Activated naive CD4-positive, alpha-beta T cell treated with anti-CD3 and anti-CD28 coated beads for 36 hours (primary cell): Measurements from ENCODE around the gene PAFAH1B1. TPM values are rescaled to one million over a fixed set of nuclear protein-coding genes. Genes with fewer than 3 reads are reported as not detected.

Experiments
- CTCF ChIA-PET: fragments of 350-600 bp; sonication (Branson Sonifier 250); formaldehyde crosslinking; loops from one replicate; lab custom pipeline; 2021; ENCODE audit warnings: antibody characterized with exemption; lab: Charles Lee
- DNase-seq: peaks from one replicate; pipeline ENCODE4 v3.0.0-alpha.2; 2020
- H3K27ac Mint-ChIP-seq: one replicate; pipeline ENCODE4 v1.8.0; 2021; ENCODE audit warnings: mild to moderate bottlenecking, mixed read lengths
- H3K27me3 Mint-ChIP-seq: one replicate; pipeline ENCODE4 v1.8.0; 2021; ENCODE audit warnings: low read depth, mixed read lengths
- H3K36me3 Mint-ChIP-seq: one replicate; pipeline ENCODE4 v1.8.0; 2021; ENCODE audit warnings: low read depth, mixed read lengths
- H3K4me1 Mint-ChIP-seq: one replicate; pipeline ENCODE4 v1.8.0; 2021; ENCODE audit warnings: low read depth, mixed read lengths
- H3K4me3 Mint-ChIP-seq: one replicate; pipeline ENCODE4 v1.8.0; 2021; ENCODE audit warnings: mild to moderate bottlenecking, moderate library complexity, mixed read lengths
- H3K9me3 Mint-ChIP-seq: one replicate; pipeline ENCODE4 v1.8.0; 2021; ENCODE audit warnings: mixed read lengths
- intact Hi-C: fragments of 100-400 bp; cut with micrococcal nuclease; formaldehyde crosslinking; loops from one replicate; pipeline ENCODE4 v1.15.1; 2023
- total RNA-seq, 2 experiments: library from RNA; stranded (reverse); gene quantifications; one replicate each; pipeline ENCODE4 v1.2.3, GENCODE V29; 2021

The PAFAH1B1 gene
- total RNA-seq, 2 experiments from 2014 or later: 142 to 145 TPM

GRCh38 chr17:2712300-2713043 is 119.0 kb downstream of the PAFAH1B1 start:
- Mint-ChIP-seq H3K27me3 (no peaks in the 10 kb centered on the region), H3K27ac (peak overlapping the region; percentile 82), H3K36me3 (peaks cover 3% of the 10 kb centered on the region), H3K4me3 (peak overlapping the region; percentile 88), H3K4me1 (peaks cover 30% of the 10 kb centered on the region), H3K9me3 (no peaks in the 10 kb centered on the region)
- intact Hi-C loops: no loop called here
- CTCF ChIA-PET: no interaction called here
- DNase-seq: no peak

GRCh38 chr17:2713881-2714280 is 120.4 kb downstream of the PAFAH1B1 start:
- no peaks in the 10 kb centered on the region for H3K9me3 Mint-ChIP-seq
- H3K27ac Mint-ChIP-seq: no peak overlapping the region
- H3K4me3 Mint-ChIP-seq: no peak overlapping the region
- peaks cover 3% of the 10 kb centered on the region for H3K36me3 Mint-ChIP-seq
- CTCF ChIA-PET: interaction anchor here (0.5 kb wide), 1 partner anchor 38 kb away, joined by 3 read pairs; no protein-coding TSS in a partner anchor
- DNase-seq: no peak
- no peaks in the 10 kb centered on the region for H3K27me3 Mint-ChIP-seq
- H3K4me1 Mint-ChIP-seq: peaks cover 25% of the 10 kb centered on the region
- intact Hi-C loops: no loop called here

- no peaks in the 10 kb centered on the region for H3K27me3 Mint-ChIP-seq
- H3K4me3 Mint-ChIP-seq: no peak overlapping the region
- H3K9me3 Mint-ChIP-seq: no peaks in the 10 kb centered on the region
- intact Hi-C loops: no loop called here
- no peak overlapping the region for H3K27ac Mint-ChIP-seq
- DNase-seq: no peak
- H3K36me3 Mint-ChIP-seq: no peaks in the 10 kb centered on the region
- H3K4me1 Mint-ChIP-seq: peaks cover 14% of the 10 kb centered on the region
- CTCF ChIA-PET: no interaction called here
Measured at GRCh38 chr17:2716649-2717048, 123.2 kb downstream of the PAFAH1B1 start.

- no peak for DNase-seq
- H3K27me3 Mint-ChIP-seq: peaks cover 8% of the 10 kb centered on the region
- H3K4me1 Mint-ChIP-seq: peaks cover 20% of the 10 kb centered on the region
- H3K9me3 Mint-ChIP-seq: no peaks in the 10 kb centered on the region
- H3K36me3 Mint-ChIP-seq: no peaks in the 10 kb centered on the region
- H3K27ac Mint-ChIP-seq: no peak overlapping the region
- H3K4me3 Mint-ChIP-seq: no peak overlapping the region
- CTCF ChIA-PET: interaction anchor here (0.7 kb wide), 1 partner anchor 302 kb away, joined by 4 read pairs; no protein-coding TSS in a partner anchor
- intact Hi-C loops: no loop called here
Measured at GRCh38 chr17:2718150-2718938, 124.9 kb downstream of the PAFAH1B1 start.

- Mint-ChIP-seq H3K36me3 (no peaks in the 10 kb centered on the region), H3K27me3 (peaks cover 14% of the 10 kb centered on the region), H3K4me3 (no peak overlapping the region), H3K27ac (no peak overlapping the region), H3K4me1 (peaks cover 22% of the 10 kb centered on the region), H3K9me3 (no peaks in the 10 kb centered on the region)
- intact Hi-C loops: no loop called here
- CTCF ChIA-PET: interaction anchor here (0.5 kb wide), 1 partner anchor 304 kb away, joined by 3 read pairs; no protein-coding TSS in a partner anchor
- no peak for DNase-seq
Measured at GRCh38 chr17:2719861-2720260, 126.4 kb downstream of the PAFAH1B1 start.

- H3K27ac Mint-ChIP-seq: no peak overlapping the region
- H3K27me3 Mint-ChIP-seq: peaks cover 19% of the 10 kb centered on the region
- intact Hi-C loops: loop anchor here (1.0 kb wide), 1 partner anchor 10 kb away; the partner anchor contains the start of gene CLUH
- H3K4me1 Mint-ChIP-seq: peaks cover 25% of the 10 kb centered on the region
- no peaks in the 10 kb centered on the region for H3K9me3 Mint-ChIP-seq
- no peak overlapping the region for H3K4me3 Mint-ChIP-seq
- H3K36me3 Mint-ChIP-seq: no peaks in the 10 kb centered on the region
- peak; percentile 81 for DNase-seq
- CTCF ChIA-PET: no interaction called here
Measured at GRCh38 chr17:2721603-2722002, 128.1 kb downstream of the PAFAH1B1 start.

GRCh38 chr17:2722611-2723010 is 129.2 kb downstream of the PAFAH1B1 start:
- peaks cover 25% of the 10 kb centered on the region for H3K4me1 Mint-ChIP-seq
- CTCF ChIA-PET: interaction anchor here (0.6 kb wide), 1 partner anchor 92 kb away, joined by 3 read pairs; no protein-coding TSS in a partner anchor
- peaks cover 24% of the 10 kb centered on the region for H3K27me3 Mint-ChIP-seq
- no peak overlapping the region for H3K27ac Mint-ChIP-seq
- no peaks in the 10 kb centered on the region for H3K9me3 Mint-ChIP-seq
- intact Hi-C loops: no loop called here
- no peak overlapping the region for H3K4me3 Mint-ChIP-seq
- DNase-seq: no peak
- H3K36me3 Mint-ChIP-seq: no peaks in the 10 kb centered on the region

GRCh38 chr17:2723505-2723996 is 130.1 kb downstream of the PAFAH1B1 start:
- no peak for DNase-seq
- intact Hi-C loops: no loop called here
- Mint-ChIP-seq H3K4me1 (peaks cover 23% of the 10 kb centered on the region), H3K27ac (no peak overlapping the region), H3K27me3 (peaks cover 24% of the 10 kb centered on the region), H3K9me3 (no peaks in the 10 kb centered on the region), H3K36me3 (no peaks in the 10 kb centered on the region), H3K4me3 (peak overlapping the region; percentile 15)
- CTCF ChIA-PET: interaction anchor here (1.1 kb wide), 1 partner anchor 341 kb away, joined by 3 read pairs; no protein-coding TSS in a partner anchor

GRCh38 chr17:2723997-2724783 is 130.7 kb downstream of the PAFAH1B1 start:
- no peak overlapping the region for H3K27ac Mint-ChIP-seq
- DNase-seq: no peak
- H3K27me3 Mint-ChIP-seq: peaks cover 24% of the 10 kb centered on the region
- intact Hi-C loops: no loop called here
- H3K9me3 Mint-ChIP-seq: no peaks in the 10 kb centered on the region
- CTCF ChIA-PET: interaction anchor here (0.6 to 1.9 kb wide), 6 partner anchors 10 to 342 kb away, joined by 3 to 5 read pairs (median 3); no protein-coding TSS in a partner anchor
- peaks cover 22% of the 10 kb centered on the region for H3K4me1 Mint-ChIP-seq
- peak overlapping the region; percentile 53 for H3K4me3 Mint-ChIP-seq
- no peaks in the 10 kb centered on the region for H3K36me3 Mint-ChIP-seq

GRCh38 chr17:2724784-2725164 is 131.3 kb downstream of the PAFAH1B1 start:
- DNase-seq: peak; percentile 56
- CTCF ChIA-PET: interaction anchor here (0.6 to 1.9 kb wide), 6 partner anchors 9 to 342 kb away, joined by 3 to 5 read pairs (median 3); no protein-coding TSS in a partner anchor
- Mint-ChIP-seq H3K4me3 (peak overlapping the region; percentile 29), H3K36me3 (no peaks in the 10 kb centered on the region), H3K27ac (no peak overlapping the region), H3K9me3 (no peaks in the 10 kb centered on the region), H3K4me1 (peaks cover 22% of the 10 kb centered on the region), H3K27me3 (peaks cover 25% of the 10 kb centered on the region)
- intact Hi-C loops: no loop called here

GRCh38 chr17:2730764-2731353 is 137.4 kb downstream of the PAFAH1B1 start:
- intact Hi-C loops: no loop called here
- H3K9me3 Mint-ChIP-seq: no peaks in the 10 kb centered on the region
- H3K4me3 Mint-ChIP-seq: no peak overlapping the region
- CTCF ChIA-PET: interaction anchor here (0.7 kb wide), 1 partner anchor 357 kb away, joined by 3 read pairs; no protein-coding TSS in a partner anchor
- H3K27ac Mint-ChIP-seq: no peak overlapping the region
- peaks cover 14% of the 10 kb centered on the region for H3K27me3 Mint-ChIP-seq
- no peak for DNase-seq
- H3K4me1 Mint-ChIP-seq: no peaks in the 10 kb centered on the region
- H3K36me3 Mint-ChIP-seq: no peaks in the 10 kb centered on the region
